ENCODE measurements around the gene ZBTB34.

GRCh38 chr9:126875756-126876510 is 15.5 kb downstream of the ZBTB34 start:
- TF ChIP-seq, protein P1, sequence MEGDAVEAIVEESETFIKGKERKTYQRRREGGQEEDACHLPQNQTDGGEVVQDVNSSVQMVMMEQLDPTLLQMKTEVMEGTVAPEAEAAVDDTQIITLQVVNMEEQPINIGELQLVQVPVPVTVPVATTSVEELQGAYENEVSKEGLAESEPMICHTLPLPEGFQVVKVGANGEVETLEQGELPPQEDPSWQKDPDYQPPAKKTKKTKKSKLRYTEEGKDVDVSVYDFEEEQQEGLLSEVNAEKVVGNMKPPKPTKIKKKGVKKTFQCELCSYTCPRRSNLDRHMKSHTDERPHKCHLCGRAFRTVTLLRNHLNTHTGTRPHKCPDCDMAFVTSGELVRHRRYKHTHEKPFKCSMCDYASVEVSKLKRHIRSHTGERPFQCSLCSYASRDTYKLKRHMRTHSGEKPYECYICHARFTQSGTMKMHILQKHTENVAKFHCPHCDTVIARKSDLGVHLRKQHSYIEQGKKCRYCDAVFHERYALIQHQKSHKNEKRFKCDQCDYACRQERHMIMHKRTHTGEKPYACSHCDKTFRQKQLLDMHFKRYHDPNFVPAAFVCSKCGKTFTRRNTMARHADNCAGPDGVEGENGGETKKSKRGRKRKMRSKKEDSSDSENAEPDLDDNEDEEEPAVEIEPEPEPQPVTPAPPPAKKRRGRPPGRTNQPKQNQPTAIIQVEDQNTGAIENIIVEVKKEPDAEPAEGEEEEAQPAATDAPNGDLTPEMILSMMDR (IDR thresholded peaks at IDR 0.05) = no peak
- no peak for TF ChIP-seq POLR2A (IDR thresholded peaks at IDR 0.05)
